GM19467 (cell line): ENCODE results near the gene MED14.
"Not testable (repeated sequence)": the region's sequence is repeated elsewhere in the genome, so short reads cannot be mapped to it uniquely, and the experiment has no call there.

Source experiments
- ATAC-seq: cut with Tn5 transposase; IDR thresholded peaks from one replicate; pipeline ENCODE4 v1.9.1; 2021; ENCODE audit warnings: mild to moderate bottlenecking, moderate library complexity; ENCODE audit not compliant: unreplicated experiment

The MED14 gene

DNA sequence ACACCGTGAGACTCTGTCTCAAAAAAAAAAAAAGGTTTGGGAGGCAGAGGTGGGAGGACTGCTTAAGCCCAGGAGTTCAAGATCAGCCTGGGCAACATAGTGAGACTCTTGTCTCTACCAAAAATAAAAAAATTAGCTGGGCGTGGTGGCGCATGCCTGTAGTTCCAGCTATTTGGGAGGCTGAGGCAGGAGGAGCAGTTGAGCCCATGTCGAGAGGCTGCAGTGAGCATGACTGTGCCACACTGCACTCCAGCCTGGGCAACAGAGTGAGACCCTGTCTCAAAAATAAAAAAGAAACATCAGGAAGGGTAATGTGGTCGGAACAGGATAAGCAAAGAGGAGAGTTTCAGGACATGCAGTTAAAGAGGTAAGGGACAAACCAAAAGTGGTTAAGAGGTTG lies 2.8 kb downstream of the MED14 start:
- not testable (repeated sequence) for ATAC-seq

DNA sequence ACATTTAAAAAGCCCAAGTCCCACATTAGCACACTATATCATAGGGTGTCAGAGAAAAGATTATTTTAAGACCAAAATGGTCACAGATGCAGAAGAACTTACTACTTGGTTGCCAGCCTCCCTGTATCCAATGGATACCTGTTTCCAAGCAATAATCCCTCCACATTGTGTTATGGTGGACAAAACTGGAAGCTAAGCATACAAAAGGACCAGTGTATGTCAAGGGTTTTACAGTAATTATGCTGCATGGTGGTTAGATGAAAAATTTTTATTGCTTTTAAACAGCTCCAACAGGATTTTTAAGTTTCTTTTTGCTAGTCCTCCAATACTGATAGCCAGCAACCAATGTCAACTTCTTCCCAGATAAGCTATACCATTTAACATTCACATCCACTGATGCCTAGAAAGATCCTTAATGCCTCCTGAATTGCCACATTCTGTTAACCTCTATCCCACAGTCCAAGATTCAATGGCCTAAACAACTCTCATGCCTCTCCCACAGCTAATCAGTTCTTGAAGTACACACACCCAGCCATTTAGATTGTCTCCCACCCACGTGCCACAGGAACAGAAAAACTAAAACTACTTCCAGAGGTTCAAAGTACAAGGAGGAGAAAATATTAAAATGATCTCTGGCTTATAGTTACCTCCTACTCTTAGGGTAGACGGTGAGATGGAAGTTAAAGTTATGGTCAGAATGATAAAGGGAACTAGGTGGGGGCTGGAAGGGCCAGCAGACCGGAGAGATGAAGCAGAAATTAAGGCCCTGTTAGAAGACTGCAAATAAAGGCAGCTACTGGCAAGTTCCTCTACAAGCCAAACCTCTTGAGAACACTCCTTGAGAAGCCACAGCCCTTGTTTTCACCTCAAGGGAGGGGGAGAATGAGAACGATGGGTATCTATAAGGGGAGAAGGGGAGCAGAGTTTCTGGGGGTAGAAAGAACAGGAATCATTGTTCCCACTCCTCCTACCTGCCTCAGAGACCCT lies 5.5 kb downstream of the MED14 start:
- no peak for ATAC-seq

DNA sequence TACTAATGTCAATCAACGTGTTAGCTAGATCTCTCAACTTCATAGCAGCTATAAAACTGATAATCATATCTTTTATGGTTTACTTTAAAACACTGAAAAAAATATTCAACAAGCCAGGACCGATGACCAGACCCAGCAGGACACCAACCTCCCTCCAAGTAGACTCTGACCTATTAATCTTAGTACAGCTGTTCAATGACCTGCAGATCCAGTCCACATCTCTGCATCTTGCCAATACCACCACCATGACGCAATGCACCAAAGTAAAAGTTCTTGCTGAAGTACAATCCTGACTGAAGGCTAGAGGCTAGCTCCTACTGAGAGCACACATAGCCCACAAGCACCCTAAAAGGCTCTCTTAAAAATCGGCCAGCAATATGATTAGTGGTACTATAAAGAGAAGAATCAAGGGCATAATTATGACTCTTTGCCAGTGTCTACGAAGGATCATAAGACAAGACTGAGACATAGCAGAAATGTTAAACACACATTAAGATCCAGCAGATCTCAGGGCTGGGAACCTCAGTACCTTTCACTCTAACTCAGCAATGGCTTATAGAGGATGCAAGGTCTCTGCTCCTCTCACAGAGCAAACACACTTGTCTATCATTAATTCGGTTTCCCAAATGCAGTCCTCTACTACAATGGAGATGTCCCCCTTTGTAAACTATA lies 7.6 kb downstream of the MED14 start:
- no peak for ATAC-seq

- ATAC-seq = no peak
Observed at GRCh38 chrX:40727093-40727492, 8.2 kb downstream of the MED14 start.

DNA sequence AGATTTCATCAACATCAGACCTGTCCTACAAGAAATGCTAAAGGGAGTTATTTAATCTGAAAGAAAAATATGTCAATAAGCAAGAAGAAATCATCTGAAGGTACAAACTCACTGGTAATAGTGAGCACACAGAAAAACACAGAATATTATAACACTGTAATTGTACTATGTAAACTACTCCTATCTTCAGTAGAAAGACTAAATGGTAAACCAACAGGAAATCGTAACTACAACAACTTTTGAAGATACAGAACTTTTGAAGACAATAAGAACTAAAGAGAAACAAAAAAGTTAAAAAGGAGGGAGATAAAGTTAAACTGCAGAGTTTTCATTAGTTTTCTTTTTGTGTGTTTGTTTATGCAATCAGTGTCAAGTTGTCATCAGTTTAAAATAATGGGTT lies 12.4 kb downstream of the MED14 start:
- ATAC-seq = no peak

DNA sequence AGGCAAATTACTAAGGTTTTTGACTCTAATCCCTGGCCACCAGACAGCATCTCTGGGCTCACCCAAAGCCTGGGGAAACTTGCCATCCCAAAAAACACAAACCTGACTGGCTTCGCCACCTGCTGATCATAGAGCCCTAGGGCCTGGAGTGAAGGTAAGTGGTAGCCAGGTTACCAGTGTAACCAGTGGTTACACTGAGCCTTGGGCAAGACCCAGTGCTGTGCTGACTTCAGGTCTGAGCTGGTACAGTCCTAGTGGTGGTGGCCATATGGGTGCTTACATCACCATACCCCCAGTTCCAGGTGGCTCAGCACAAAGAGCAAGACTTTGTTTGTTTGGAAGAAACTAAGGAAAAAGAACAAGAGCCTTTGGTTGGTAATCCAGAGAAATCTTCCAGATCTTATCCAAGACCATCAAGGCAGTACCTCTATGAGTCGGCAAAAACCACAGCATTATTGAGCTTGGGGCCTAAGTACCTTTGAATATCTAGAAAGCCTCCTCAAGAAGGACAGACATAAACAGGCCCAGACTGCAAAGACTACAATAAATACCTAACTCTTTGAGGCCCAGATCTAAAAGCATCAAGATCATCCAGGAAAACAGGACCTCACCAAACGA lies 13.7 kb downstream of the MED14 start:
- no peak for ATAC-seq

GRCh38 chrX:40720792-40721191 lies 14.6 kb downstream of the MED14 start:
- no peak for ATAC-seq

- no peak for ATAC-seq
Observed at GRCh38 chrX:40720339-40720738, 15.0 kb downstream of the MED14 start.

GRCh38 chrX:40719731-40720130 lies 15.6 kb downstream of the MED14 start:
- no peak for ATAC-seq

GRCh38 chrX:40719218-40719617 lies 16.1 kb downstream of the MED14 start:
- ATAC-seq = no peak

DNA sequence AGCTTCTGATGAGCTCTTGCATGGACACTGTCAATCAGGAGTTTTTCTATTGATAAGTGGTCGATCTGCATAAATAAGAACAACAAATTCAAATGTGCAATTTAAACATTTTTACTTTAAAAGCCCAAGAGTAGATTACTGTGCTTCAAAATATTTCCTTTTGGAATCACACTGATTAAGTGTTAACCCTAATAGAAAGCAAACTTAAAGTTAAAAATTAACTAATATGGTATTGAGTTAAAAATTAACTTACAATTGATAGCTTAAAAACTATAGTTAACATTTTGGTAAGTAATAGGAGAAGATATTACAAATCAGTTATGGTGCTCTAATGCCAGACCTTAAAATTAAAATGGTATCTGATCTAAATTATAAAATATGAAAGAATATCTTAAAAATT lies 25.9 kb downstream of the MED14 start:
- no peak for ATAC-seq

GRCh38 chrX:40705658-40706312 lies 29.6 kb downstream of the MED14 start:
- ATAC-seq = no peak

DNA sequence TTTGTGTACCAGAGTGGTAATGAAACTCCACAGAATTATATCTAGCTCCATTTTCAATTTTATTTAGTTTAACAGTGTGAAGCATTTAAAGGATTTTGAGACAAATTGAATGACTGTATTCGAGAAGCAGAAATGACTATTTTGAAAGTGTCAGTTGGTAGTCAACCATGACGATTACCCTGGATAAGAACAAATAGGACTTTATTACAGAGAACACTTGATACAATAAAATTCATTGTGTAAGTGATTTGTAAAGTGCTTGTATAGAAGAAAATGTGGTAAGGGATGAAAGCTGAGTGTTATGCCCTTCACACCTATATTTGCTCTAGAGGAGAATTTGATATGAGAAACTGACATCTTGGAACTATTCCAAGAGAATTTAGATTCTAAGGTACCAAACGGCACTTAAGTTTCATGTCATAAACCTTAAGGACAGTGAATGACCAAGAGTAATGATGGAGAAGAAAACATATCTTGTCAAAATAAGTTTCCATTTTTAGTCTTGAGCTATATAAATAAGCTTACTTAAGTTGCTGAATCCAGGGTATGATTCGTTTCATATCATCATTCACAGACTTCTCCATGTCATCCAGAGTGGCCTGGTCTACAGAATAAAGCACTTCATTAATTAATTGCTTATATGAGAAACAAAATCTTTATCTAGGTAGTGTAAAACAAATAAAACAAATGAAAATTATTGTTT lies 34.6 kb downstream of the MED14 start:
- ATAC-seq = no peak

DNA sequence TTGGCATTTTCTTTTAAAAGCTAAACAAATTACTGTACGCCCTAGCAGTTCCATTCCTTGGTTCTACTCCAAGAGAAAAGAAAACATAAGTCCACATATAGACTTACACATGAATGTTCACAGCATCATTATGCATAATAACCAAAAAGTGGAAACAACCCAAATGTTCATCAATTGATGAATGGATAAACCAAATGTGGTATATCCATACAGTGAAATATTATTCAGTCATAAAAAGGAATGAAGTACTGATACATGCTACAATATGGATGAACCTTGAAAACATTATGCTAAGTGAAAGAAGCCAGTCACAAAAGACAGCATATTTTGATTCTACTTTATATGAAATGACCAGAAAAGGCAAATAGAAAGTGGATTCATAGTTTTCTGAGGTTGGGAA lies 36.5 kb downstream of the MED14 start:
- ATAC-seq = no peak

DNA sequence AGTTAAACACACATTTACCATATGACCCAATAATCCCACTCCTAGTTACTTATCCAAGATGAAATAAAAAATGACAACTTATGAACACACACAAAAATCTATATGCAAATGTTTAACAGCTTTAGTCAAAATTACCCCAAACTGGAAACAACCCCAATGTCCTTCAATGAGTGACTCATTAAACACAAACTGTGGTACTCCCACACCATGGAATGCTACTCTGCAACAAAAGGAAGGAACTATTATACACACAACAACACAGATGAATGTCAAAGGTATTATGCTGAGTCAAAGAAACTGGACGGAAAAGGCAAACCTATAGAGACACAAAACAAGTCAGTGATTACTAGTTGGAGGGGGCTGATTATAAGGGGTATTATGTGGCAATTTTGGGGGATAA lies 40.5 kb downstream of the MED14 start:
- no peak for ATAC-seq

GRCh38 chrX:40688929-40689328 lies 46.4 kb downstream of the MED14 start:
- ATAC-seq = no peak

DNA sequence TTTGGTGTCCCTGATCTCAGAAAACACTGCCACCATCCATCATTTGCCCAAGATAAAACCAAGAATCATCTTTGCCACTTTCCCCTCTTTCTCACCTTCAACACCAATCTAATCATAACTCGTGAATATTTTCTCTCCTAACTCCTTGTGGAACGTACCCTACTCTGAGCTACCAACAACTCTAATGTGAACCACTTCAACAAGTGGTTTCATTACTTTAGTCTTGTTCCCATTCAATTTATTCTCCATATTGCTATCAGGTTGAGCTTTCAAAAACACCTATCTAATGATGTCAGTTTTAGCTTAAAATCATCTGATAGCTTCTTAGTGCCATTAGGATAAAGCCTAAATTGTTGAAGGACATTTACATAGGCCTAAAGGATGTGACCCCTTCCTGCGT lies 48.2 kb downstream of the MED14 start:
- ATAC-seq = no peak

GRCh38 chrX:40685362-40685918 lies 49.9 kb downstream of the MED14 start:
- no peak for ATAC-seq

DNA sequence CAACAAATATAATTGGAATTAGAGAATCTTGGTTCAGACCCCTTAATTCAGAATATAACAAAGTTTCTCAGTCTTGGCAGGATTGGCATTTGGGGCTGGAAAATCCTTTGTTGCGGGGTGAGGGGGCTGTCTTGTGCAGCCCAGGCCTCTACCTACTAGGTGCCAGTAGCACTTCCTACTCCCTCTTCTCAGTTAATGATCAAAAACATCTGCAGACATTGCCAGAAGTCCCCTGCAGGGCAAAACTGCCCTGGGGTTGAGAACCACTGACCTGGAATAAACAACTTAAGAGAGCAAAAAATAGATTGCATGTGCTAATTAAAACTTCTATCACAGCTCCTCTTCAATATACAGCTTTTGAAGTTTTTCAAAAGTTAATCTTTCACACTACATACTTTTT lies 51.2 kb downstream of the MED14 start:
- no peak for ATAC-seq

DNA sequence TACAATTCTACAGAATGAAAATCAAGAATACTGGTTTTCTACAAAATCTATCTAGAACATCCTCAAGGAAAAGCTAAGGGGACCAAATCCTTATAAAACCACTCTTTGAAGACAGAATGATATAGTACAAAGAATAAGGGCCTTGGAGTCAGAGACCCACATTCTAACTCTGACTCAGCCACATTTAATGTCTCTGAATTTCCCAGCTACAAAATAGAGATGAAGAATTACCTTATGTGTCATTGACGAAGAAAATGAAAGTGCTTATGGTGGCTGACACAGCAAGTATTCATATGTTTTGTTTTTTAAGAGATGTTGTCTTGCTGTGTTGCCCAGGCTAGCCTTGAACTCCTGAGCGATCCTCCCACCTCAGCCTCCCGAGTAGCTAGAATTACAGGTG lies 52.1 kb downstream of the MED14 start:
- no peak for ATAC-seq
